ENCODE measurements around the gene SLC35A4.
"Not testable (repeated sequence)": the region's sequence is repeated elsewhere in the genome, so short reads cannot be mapped to it uniquely, and the experiment has no call there.

SLC35A4 gene

GRCh38 chr5:140560227-140560626, 4.4 kb upstream of the SLC35A4 start:
- no peak for DNase-seq

GRCh38 chr5:140561753-140562523, 2.7 kb upstream of the SLC35A4 start:
- no peak for DNase-seq

GRCh38 chr5:140563596-140563995, 1.0 kb upstream of the SLC35A4 start:
- no peak for DNase-seq

GRCh38 chr5:140565024-140565779, 574 bp downstream of the SLC35A4 start:
- DNase-seq: no peak

- no peak for DNase-seq
These were observed 1.1 kb downstream of the SLC35A4 start for GRCh38 chr5:140565780-140566095.

GRCh38 chr5:140566665-140567064, 2.0 kb downstream of the SLC35A4 start:
- no peak for DNase-seq

- no peak for DNase-seq
These were observed 2.6 kb downstream of the SLC35A4 start for GRCh38 chr5:140567136-140567818.

GRCh38 chr5:140567871-140568270, 3.2 kb downstream of the SLC35A4 start:
- DNase-seq: no peak

- DNase-seq: no peak
These were observed 3.9 kb downstream of the SLC35A4 start for GRCh38 chr5:140568443-140569063.

GRCh38 chr5:140569197-140569596, 4.6 kb downstream of the SLC35A4 start:
- DNase-seq: no peak

- no peak for DNase-seq
These were observed 5.4 kb downstream of the SLC35A4 start for GRCh38 chr5:140570058-140570457.

GRCh38 chr5:140570488-140570887, 5.9 kb downstream of the SLC35A4 start:
- DNase-seq: no peak

- no peak for DNase-seq
These were observed 6.5 kb downstream of the SLC35A4 start for GRCh38 chr5:140571105-140571504.

GRCh38 chr5:140573683-140574082, 9.1 kb downstream of the SLC35A4 start:
- DNase-seq: no peak

- no peak for DNase-seq
These were observed 9.5 kb downstream of the SLC35A4 start for GRCh38 chr5:140574165-140574564.

- DNase-seq: no peak
These were observed 10.7 kb downstream of the SLC35A4 start for GRCh38 chr5:140575309-140575708.

GRCh38 chr5:140576776-140577201, 12.2 kb downstream of the SLC35A4 start:
- no peak for DNase-seq

- not testable (repeated sequence) for DNase-seq
These were observed 14.6 kb downstream of the SLC35A4 start for GRCh38 chr5:140579188-140579747.

- DNase-seq: no peak
These were observed 22.9 kb downstream of the SLC35A4 start for GRCh38 chr5:140587495-140587894.

GRCh38 chr5:140588311-140589070, 23.9 kb downstream of the SLC35A4 start:
- DNase-seq: no peak

GRCh38 chr5:140590861-140591260, 26.2 kb downstream of the SLC35A4 start:
- no peak for DNase-seq

- no peak for DNase-seq
These were observed 27.2 kb downstream of the SLC35A4 start for GRCh38 chr5:140591747-140592372.

Measured in activated CD4-positive, alpha-beta T cell treated with anti-CD3 and anti-CD28 coated beads, Interleukin-2, Interleukin-6, amounts not matched to agents 100 ng/mL and 50 ng/mL, durations not matched to agents 16 hours and 8 hours (primary cell).